Colonic mucosa (tissue), 4 donors: ENCODE data around the gene RGPD8. TPM values are rescaled to one million over a fixed set of nuclear protein-coding genes. Genes with fewer than 3 reads are reported as not detected.
"Not testable (repeated sequence)": the region's sequence is repeated elsewhere in the genome, so short reads cannot be mapped to it uniquely, and the experiment has no call there.

ENCODE experiments used
- DNase-seq: peaks from one replicate; pipeline ENCODE4 v3.0.0-alpha.2; 2020
- H3K27ac ChIP-seq: fragments of 200-600 bp; one replicate; pipeline ENCODE4 v1.8.0; 2021
- H3K27me3 ChIP-seq: fragments of 200-600 bp; one replicate; pipeline ENCODE4 v1.8.0; 2021
- H3K36me3 ChIP-seq: fragments of 200-600 bp; one replicate; pipeline ENCODE4 v1.8.0; 2021
- H3K4me1 ChIP-seq: fragments of 200-600 bp; one replicate; pipeline ENCODE4 v1.8.0; 2021; ENCODE audit warnings: mild to moderate bottlenecking
- H3K4me3 ChIP-seq: fragments of 200-600 bp; one replicate; pipeline ENCODE4 v1.8.0; 2021
- H3K9ac ChIP-seq, 2 donors: one replicate each; pipeline ENCODE4 v1.7.0; 2013; ENCODE audit warnings: control low read depth in 2 of 2, low read depth in 2 of 2, low read length in 2 of 2
- H3K9me3 ChIP-seq: fragments of 200-600 bp; one replicate; pipeline ENCODE4 v1.8.0; 2021
- CTCF ChIP-seq: fragments of 200-600 bp; IDR thresholded peaks from one replicate; pipeline ENCODE4 v1.8.0; 2022; ENCODE audit warnings: antibody characterized with exemption, mild to moderate bottlenecking
- intact Hi-C: fragments of 100-400 bp; cut with DNase I; formaldehyde crosslinking; loops from one replicate; pipeline ENCODE4 v1.14.1; 2022
- total RNA-seq, 2 donors: library from RNA; stranded (reverse); fragmentation: NEBNext Ultra II Directional in 1 of 2; extraction: Animal tissue kit (Norgen Biotek cat#: 25700) in 1 of 2; gene quantifications; one replicate each; pipeline ENCODE4 v1.2.1, GENCODE V29; 2021
- donor health status: healthy.
- donor health status: DM: no; HTN: no; CAD: no.
- donor health status: DM: no; HTN: no; CAD: no.

RGPD8 gene
- 10 to 100 TPM in 1 of 2 donors, 1 to 10 TPM in 1; 8.6 to 11.7 TPM for total RNA-seq

GRCh38 chr2:112433480-112433879 lies at the start of gene RGPD8:
Gene RGPD8, minus strand, starts transcription at chr2:112433645. Its CDS starts 192 bp downstream, at chr2:112433453.
- H3K36me3 ChIP-seq, H3K9me3 ChIP-seq, H3K27me3 ChIP-seq, H3K4me1 ChIP-seq: not testable (repeated sequence)
- Histone ChIP-seq H3K9ac (peak within 1 kb of the TSS in 1 of 2 donors; percentile 56), H3K27ac (peak within 1 kb of the TSS; percentile 66), H3K4me3 (peak within 1 kb of the TSS; percentile 52)
- DNase-seq, result peak; percentile 90
- intact Hi-C loops, result loop anchor here (5.0 kb wide), 1 partner anchor 176 kb away; the partner anchor contains the start of gene ZC3H8
- TF ChIP-seq CTCF, result peak; percentile 36

- Histone ChIP-seq H3K27me3 (no peaks in the 10 kb centered on the region), H3K9ac (peak overlapping the region; percentile 52 to 73), H3K4me3 (peak overlapping the region; percentile 90), H3K4me1 (peaks cover 6% of the 10 kb centered on the region), H3K9me3 (no peaks in the 10 kb centered on the region), H3K36me3 (no peaks in the 10 kb centered on the region), H3K27ac (peak overlapping the region; percentile 87)
- peak; percentile 26 for DNase-seq
- TF ChIP-seq CTCF, result no peak
- intact Hi-C loops, result no loop called here
Observed at GRCh38 chr2:112483042-112483473, 49.6 kb upstream of the RGPD8 start.

- Histone ChIP-seq H3K36me3 (no peaks in the 10 kb centered on the region), H3K9ac (peak overlapping the region; percentile 52 to 73), H3K27me3 (no peaks in the 10 kb centered on the region), H3K4me3 (peak overlapping the region; percentile 90), H3K4me1 (peaks cover 6% of the 10 kb centered on the region), H3K9me3 (no peaks in the 10 kb centered on the region), H3K27ac (peak overlapping the region; percentile 87)
- no peak for TF ChIP-seq CTCF
- intact Hi-C loops, result no loop called here
- peak; percentile 40 for DNase-seq
Observed at GRCh38 chr2:112482309-112483041, 49.0 kb upstream of the RGPD8 start.

GRCh38 chr2:112481528-112482233 lies 48.2 kb upstream of the RGPD8 start, which contains the start of gene TTL:
Gene TTL, plus strand, starts transcription at chr2:112482156. Its CDS starts 189 bp downstream, at chr2:112482345.
- TF ChIP-seq CTCF, result no peak
- H3K4me1 ChIP-seq, result peaks cover 6% of the 10 kb centered on the region
- H3K4me3 ChIP-seq, result peak within 1 kb of the TSS; percentile 90
- no peaks in the 10 kb centered on the region for H3K27me3 ChIP-seq
- peak within 1 kb of the TSS; percentile 76 to 84 for H3K9ac ChIP-seq
- H3K36me3 ChIP-seq, result no peaks in the 10 kb centered on the region
- peak within 1 kb of the TSS; percentile 94 for H3K27ac ChIP-seq
- DNase-seq, result peak; percentile 84
- H3K9me3 ChIP-seq, result no peaks in the 10 kb centered on the region
- intact Hi-C loops, result no loop called here

GRCh38 chr2:112481050-112481527 lies 47.6 kb upstream of the RGPD8 start:
- Histone ChIP-seq H3K27me3 (no peaks in the 10 kb centered on the region), H3K9ac (peak overlapping the region; percentile 76 to 84), H3K4me3 (peak overlapping the region; percentile 78), H3K36me3 (no peaks in the 10 kb centered on the region), H3K9me3 (no peaks in the 10 kb centered on the region), H3K27ac (peak overlapping the region; percentile 94), H3K4me1 (peaks cover 6% of the 10 kb centered on the region)
- peak; percentile 72 for TF ChIP-seq CTCF
- DNase-seq, result peak; percentile 89
- intact Hi-C loops, result no loop called here
